Activated CD4-positive, alpha-beta memory T cell treated with anti-CD3 and anti-CD28 coated beads for 36 hours (primary cell): Measurements from ENCODE around the gene SH2D3A. TPM values are rescaled to one million over a fixed set of nuclear protein-coding genes. Genes with fewer than 3 reads are reported as not detected.

Experiments
- CTCF ChIA-PET: fragments of 350-600 bp; sonication (Branson Sonifier 250); formaldehyde crosslinking; loops from one replicate; lab custom pipeline; 2021; ENCODE audit warnings: antibody characterized with exemption, inconsistent platforms; lab: Charles Lee
- POLR2A ChIA-PET: fragments of 350-600 bp; sonication (Branson Sonifier 250); formaldehyde crosslinking; loops from one replicate; lab custom pipeline; 2021; ENCODE audit warnings: antibody characterized with exemption; lab: Charles Lee
- DNase-seq: peaks from one replicate; pipeline ENCODE4 v3.0.0-alpha.2; 2020
- H3K27ac Mint-ChIP-seq: one replicate; pipeline ENCODE4 v1.8.0; 2021; ENCODE audit warnings: mixed read lengths
- H3K27me3 Mint-ChIP-seq: one replicate; pipeline ENCODE4 v1.8.0; 2021; ENCODE audit warnings: mixed read lengths
- H3K36me3 Mint-ChIP-seq: one replicate; pipeline ENCODE4 v1.8.0; 2021; ENCODE audit warnings: mixed read lengths
- H3K4me1 Mint-ChIP-seq: one replicate; pipeline ENCODE4 v1.8.0; 2021; ENCODE audit warnings: low read depth, mixed read lengths
- H3K4me3 Mint-ChIP-seq: one replicate; pipeline ENCODE4 v1.8.0; 2021; ENCODE audit warnings: mild to moderate bottlenecking, mixed read lengths
- H3K9me3 Mint-ChIP-seq: one replicate; pipeline ENCODE4 v1.8.0; 2021; ENCODE audit warnings: mixed read lengths
- intact Hi-C: fragments of 100-400 bp; cut with micrococcal nuclease; formaldehyde crosslinking; loops from one replicate; pipeline ENCODE4 v1.15.1; 2023
- total RNA-seq, 2 experiments: library from RNA; stranded (reverse); gene quantifications; one replicate each; pipeline ENCODE4 v1.2.3, GENCODE V29; 2021

The SH2D3A gene
- 10 to 100 TPM; 17.1 to 18.2 TPM for total RNA-seq

GRCh38 chr19:6767357-6768235 is at the start of gene SH2D3A:
TSS of gene SH2D3A (minus strand) at chr19:6767435. CDS start at chr19:6763748, 3,687 bp downstream.
- peak; percentile 97 for DNase-seq
- Mint-ChIP-seq H3K36me3 (no peaks in the 10 kb centered on the region), H3K9me3 (no peaks in the 10 kb centered on the region), H3K27me3 (no peaks in the 10 kb centered on the region), H3K27ac (peak within 1 kb of the TSS; percentile 92), H3K4me1 (peaks cover 39% of the 10 kb centered on the region), H3K4me3 (peak within 1 kb of the TSS; percentile 85)
- intact Hi-C loops: loop anchor here (1.0 to 5.0 kb wide), 7 partner anchors 14 to 342 kb away; partner anchors contain the start of gene GPR108
- ChIA-PET POLR2A (interaction anchor here (0.5 to 1.9 kb wide), 6 partner anchors 28 to 581 kb away, joined by 3 to 14 read pairs (median 4); partner anchors contain the start of gene TRIP10), CTCF (interaction anchor here (0.7 to 5.8 kb wide), 7 partner anchors 14 to 251 kb away, joined by 3 to 51 read pairs (median 5); partner anchors contain the start of gene GPR108)

- no peak overlapping the region for H3K4me3 Mint-ChIP-seq
Measured at GRCh38 chr19:6813659-6814058, 46.4 kb upstream of the SH2D3A start.

GRCh38 chr19:6812612-6813011 is 45.4 kb upstream of the SH2D3A start:
- Mint-ChIP-seq H3K4me1 (peaks cover 70% of the 10 kb centered on the region), H3K4me3 (no peak overlapping the region), H3K27me3 (no peaks in the 10 kb centered on the region), H3K9me3 (peaks cover 6% of the 10 kb centered on the region), H3K36me3 (peaks cover 30% of the 10 kb centered on the region), H3K27ac (peak overlapping the region; percentile 68)
- CTCF ChIA-PET: interaction anchor here (1.3 to 3.7 kb wide), 4 partner anchors 10 to 40 kb away, joined by 3 to 29 read pairs (median 11); partner anchors contain the start of gene VAV1
- no peak for DNase-seq
- intact Hi-C loops: loop anchor here (2.0 kb wide), 2 partner anchors 46 to 50 kb away; partner anchors contain the start of gene SH2D3A
- POLR2A ChIA-PET: interaction anchor here (1.0 to 1.9 kb wide), 3 partner anchors 10 to 12 kb away, joined by 3 to 14 read pairs (median 3); no protein-coding TSS in a partner anchor

More at GRCh38 chr19:6813659-6814058, 46.4 kb upstream of the SH2D3A start:
- H3K4me1 Mint-ChIP-seq: peaks cover 70% of the 10 kb centered on the region
- H3K27ac Mint-ChIP-seq: peak overlapping the region; percentile 73
- H3K9me3 Mint-ChIP-seq: peaks cover 8% of the 10 kb centered on the region
- DNase-seq: peak; percentile 34
- intact Hi-C loops: loop anchor here (1.0 to 2.0 kb wide), 3 partner anchors 11 to 49 kb away; partner anchors contain the start of gene SH2D3A
- peaks cover 33% of the 10 kb centered on the region for H3K36me3 Mint-ChIP-seq
- ChIA-PET POLR2A (interaction anchor here (0.7 to 1.9 kb wide), 7 partner anchors 11 to 616 kb away, joined by 3 to 14 read pairs (median 5); partner anchors contain the start of genes SH2D3A and VAV1), CTCF (interaction anchor here (0.9 to 3.7 kb wide), 5 partner anchors 11 to 60 kb away, joined by 3 to 29 read pairs (median 7); partner anchors contain the start of gene VAV1)
- no peaks in the 10 kb centered on the region for H3K27me3 Mint-ChIP-seq

GRCh38 chr19:6811906-6812305 is 44.7 kb upstream of the SH2D3A start:
- intact Hi-C loops: loop anchor here (2.0 kb wide), 2 partner anchors 45 to 51 kb away; partner anchors contain the start of gene SH2D3A
- Mint-ChIP-seq H3K4me1 (peaks cover 68% of the 10 kb centered on the region), H3K4me3 (no peak overlapping the region), H3K9me3 (peaks cover 6% of the 10 kb centered on the region), H3K27ac (peak overlapping the region; percentile 68), H3K27me3 (no peaks in the 10 kb centered on the region), H3K36me3 (peaks cover 30% of the 10 kb centered on the region)
- ChIA-PET CTCF (interaction anchor here (0.6 to 1.3 kb wide), 2 partner anchors 40 to 168 kb away, joined by 3 to 4 read pairs; partner anchors contain the start of gene VAV1), POLR2A (interaction anchor here (1.0 to 1.1 kb wide), 2 partner anchors 9 to 11 kb away, joined by 3 read pairs; no protein-coding TSS in a partner anchor)
- DNase-seq: no peak

GRCh38 chr19:6811378-6811777 is 44.1 kb upstream of the SH2D3A start:
- Mint-ChIP-seq H3K4me1 (peaks cover 68% of the 10 kb centered on the region), H3K4me3 (no peak overlapping the region), H3K36me3 (peaks cover 31% of the 10 kb centered on the region), H3K27me3 (no peaks in the 10 kb centered on the region), H3K27ac (peak overlapping the region; percentile 6), H3K9me3 (peaks cover 6% of the 10 kb centered on the region)
- ChIA-PET POLR2A (interaction anchor here (1.1 kb wide), 1 partner anchor 9 kb away, joined by 3 read pairs; no protein-coding TSS in a partner anchor), CTCF (interaction anchor here (0.6 to 1.3 kb wide), 2 partner anchors 39 to 168 kb away, joined by 3 to 4 read pairs; partner anchors contain the start of gene VAV1)
- DNase-seq: no peak
- intact Hi-C loops: no loop called here

GRCh38 chr19:6809262-6809661 is 42.0 kb upstream of the SH2D3A start:
- no peaks in the 10 kb centered on the region for H3K27me3 Mint-ChIP-seq
- no peak for DNase-seq
- H3K4me3 Mint-ChIP-seq: no peak overlapping the region
- H3K36me3 Mint-ChIP-seq: peaks cover 24% of the 10 kb centered on the region
- H3K27ac Mint-ChIP-seq: peak overlapping the region; percentile 35
- intact Hi-C loops: no loop called here
- H3K9me3 Mint-ChIP-seq: peaks cover 6% of the 10 kb centered on the region
- ChIA-PET POLR2A (no interaction called here), CTCF (interaction anchor here (0.6 kb wide), 1 partner anchor 88 kb away, joined by 3 read pairs; no protein-coding TSS in a partner anchor)
- H3K4me1 Mint-ChIP-seq: peaks cover 56% of the 10 kb centered on the region

GRCh38 chr19:6808494-6808893 is 41.3 kb upstream of the SH2D3A start:
- Mint-ChIP-seq H3K4me1 (peaks cover 48% of the 10 kb centered on the region), H3K27ac (no peak overlapping the region), H3K4me3 (no peak overlapping the region), H3K9me3 (peaks cover 6% of the 10 kb centered on the region), H3K36me3 (peaks cover 24% of the 10 kb centered on the region), H3K27me3 (no peaks in the 10 kb centered on the region)
- intact Hi-C loops: no loop called here
- DNase-seq: no peak
- POLR2A ChIA-PET: no interaction called here
- CTCF ChIA-PET: interaction anchor here (0.6 kb wide), 2 partner anchors 88 to 821 kb away, joined by 3 read pairs; partner anchors contain the start of genes PET100 and XAB2

GRCh38 chr19:6807291-6807690 is 40.1 kb upstream of the SH2D3A start:
- Mint-ChIP-seq H3K36me3 (peaks cover 21% of the 10 kb centered on the region), H3K27me3 (no peaks in the 10 kb centered on the region), H3K9me3 (peaks cover 3% of the 10 kb centered on the region), H3K4me3 (no peak overlapping the region), H3K4me1 (peaks cover 46% of the 10 kb centered on the region), H3K27ac (no peak overlapping the region)
- DNase-seq: no peak
- CTCF ChIA-PET: no interaction called here
- POLR2A ChIA-PET: no interaction called here
- intact Hi-C loops: no loop called here

- no peak for DNase-seq
- Mint-ChIP-seq H3K27me3 (no peaks in the 10 kb centered on the region), H3K36me3 (peaks cover 14% of the 10 kb centered on the region), H3K4me1 (peaks cover 41% of the 10 kb centered on the region), H3K4me3 (no peak overlapping the region), H3K27ac (peak overlapping the region; percentile 30), H3K9me3 (no peaks in the 10 kb centered on the region)
- ChIA-PET POLR2A (no interaction called here), CTCF (no interaction called here)
- intact Hi-C loops: no loop called here
Measured at GRCh38 chr19:6806488-6806887, 39.3 kb upstream of the SH2D3A start.

- POLR2A ChIA-PET: interaction anchor here (0.6 to 4.6 kb wide), 5 partner anchors 9 to 65 kb away, joined by 3 to 59 read pairs (median 14); partner anchors contain the start of genes GPR108 and VAV1
- intact Hi-C loops: loop anchor here (5.0 kb wide), 2 partner anchors 141 to 286 kb away; no protein-coding TSS in a partner anchor
- Mint-ChIP-seq H3K4me3 (peak overlapping the region; percentile 75), H3K9me3 (no peaks in the 10 kb centered on the region), H3K27ac (peak overlapping the region; percentile 94), H3K27me3 (no peaks in the 10 kb centered on the region), H3K4me1 (peaks cover 47% of the 10 kb centered on the region), H3K36me3 (peaks cover 6% of the 10 kb centered on the region)
- DNase-seq: peak; percentile 16
- CTCF ChIA-PET: interaction anchor here (1.0 to 5.5 kb wide), 7 partner anchors 11 to 65 kb away, joined by 3 to 29 read pairs (median 5); partner anchors contain the start of genes GPR108, SH2D3A, TRIP10 and VAV1
Measured at GRCh38 chr19:6803036-6803404, 35.8 kb upstream of the SH2D3A start.
